ENCODE measurements around the gene C5. TPM values are rescaled to one million over a fixed set of nuclear protein-coding genes. Genes with fewer than 3 reads are reported as not detected.
A peak's percentile ranks its signal among the peaks of the same experiment; 100 is the strongest.
"Not testable (repeated sequence)": the region's sequence is repeated elsewhere in the genome, so short reads cannot be mapped to it uniquely, and the experiment has no call there.

Gene C5
- total RNA-seq: 2.7 TPM

GRCh38 chr9:121050128-121050988, at the start of gene C5:
Gene C5 (minus strand): TSS chr9:121050275. CDS start chr9:121050246, 29 bp downstream.
- no peak for DNase-seq (ENCODE audit: low read depth in 2 of 3, low spot score in 2 of 3)

- no peak for DNase-seq (ENCODE audit: low read depth in 2 of 3, low spot score in 2 of 3)
These were observed 48.6 kb upstream of the C5 start for GRCh38 chr9:121098567-121099198.

- DNase-seq (ENCODE audit: low read depth in 2 of 3, low spot score in 2 of 3): no peak
These were observed 45.0 kb upstream of the C5 start for GRCh38 chr9:121095057-121095456.

- not testable (repeated sequence) for DNase-seq (ENCODE audit: low read depth in 2 of 3, low spot score in 2 of 3)
These were observed 40.7 kb upstream of the C5 start for GRCh38 chr9:121090743-121091142.

- DNase-seq (ENCODE audit: low read depth in 2 of 3, low spot score in 2 of 3): no peak
These were observed 38.5 kb upstream of the C5 start for GRCh38 chr9:121088576-121088975.

- no peak for DNase-seq (ENCODE audit: low read depth in 2 of 3, low spot score in 2 of 3)
These were observed 35.6 kb upstream of the C5 start for GRCh38 chr9:121085661-121086060.

GRCh38 chr9:121082075-121082474, 32.0 kb upstream of the C5 start:
- no peak for DNase-seq (ENCODE audit: low read depth in 2 of 3, low spot score in 2 of 3)

- DNase-seq (ENCODE audit: low read depth in 2 of 3, low spot score in 2 of 3): peak; percentile 19 to 71 (median 30)
These were observed 25.4 kb upstream of the C5 start for GRCh38 chr9:121075251-121076036.

GRCh38 chr9:121074370-121075250, 24.5 kb upstream of the C5 start, which contains the start of gene CNTRL:
Gene CNTRL (plus strand): TSS chr9:121074955. CDS start chr9:121088327, 13,372 bp downstream.
- DNase-seq (ENCODE audit: low read depth in 2 of 3, low spot score in 2 of 3): peak; percentile 65 to 88 (median 86)

- DNase-seq (ENCODE audit: low read depth in 2 of 3, low spot score in 2 of 3): no peak
These were observed 23.0 kb upstream of the C5 start for GRCh38 chr9:121073038-121073437.

- peak; percentile 14 to 77 (median 73) for DNase-seq (ENCODE audit: low read depth in 2 of 3, low spot score in 2 of 3)
These were observed 21.8 kb upstream of the C5 start for GRCh38 chr9:121071756-121072421.

- DNase-seq (ENCODE audit: low read depth in 2 of 3, low spot score in 2 of 3): no peak
These were observed 21.3 kb upstream of the C5 start for GRCh38 chr9:121071370-121071755.

- DNase-seq (ENCODE audit: low read depth in 2 of 3, low spot score in 2 of 3): no peak
These were observed 19.3 kb upstream of the C5 start for GRCh38 chr9:121069396-121069795.

- DNase-seq (ENCODE audit: low read depth in 2 of 3, low spot score in 2 of 3): no peak
These were observed 17.6 kb upstream of the C5 start for GRCh38 chr9:121067640-121068039.

- DNase-seq (ENCODE audit: low read depth in 2 of 3, low spot score in 2 of 3): no peak
These were observed 16.8 kb upstream of the C5 start for GRCh38 chr9:121066850-121067249.

GRCh38 chr9:121059998-121060636, 10.0 kb upstream of the C5 start:
- DNase-seq (ENCODE audit: low read depth in 2 of 3, low spot score in 2 of 3): peak; percentile 19 to 73 (median 49)

- DNase-seq (ENCODE audit: low read depth in 2 of 3, low spot score in 2 of 3): no peak
These were observed 9.4 kb upstream of the C5 start for GRCh38 chr9:121059513-121059912.

- no peak for DNase-seq (ENCODE audit: low read depth in 2 of 3, low spot score in 2 of 3)
These were observed 7.7 kb upstream of the C5 start for GRCh38 chr9:121057821-121058220.

- no peak for DNase-seq (ENCODE audit: low read depth in 2 of 3, low spot score in 2 of 3)
These were observed 5.6 kb upstream of the C5 start for GRCh38 chr9:121055642-121056143.
